HFFc6 (cell line): ENCODE data around the gene PGGHG. TPM values are rescaled to one million over a fixed set of nuclear protein-coding genes. Genes with fewer than 3 reads are reported as not detected.

ENCODE experiments used
- DNase-seq: peaks from one replicate; pipeline ENCODE4 v3.0.0-alpha.2; 2018
- H3K27ac Mint-ChIP-seq: 2 replicates; pipeline ENCODE4 v1.8.0; 2020; ENCODE audit warnings: mild to moderate bottlenecking, mixed read lengths
- H3K27me3 Mint-ChIP-seq: 2 replicates; pipeline ENCODE4 v1.8.0; 2021; ENCODE audit warnings: mild to moderate bottlenecking, moderate library complexity, mixed read lengths; ENCODE audit not compliant: insufficient read depth
- H3K36me3 Mint-ChIP-seq: 2 replicates; pipeline ENCODE4 v1.8.0; 2021; ENCODE audit warnings: low read depth, mixed read lengths
- H3K4me1 Mint-ChIP-seq: 2 replicates; pipeline ENCODE4 v1.8.0; 2020; ENCODE audit warnings: low read depth, mixed read lengths
- H3K4me3 Mint-ChIP-seq: 2 replicates; pipeline ENCODE4 v1.8.0; 2020; ENCODE audit warnings: mild to moderate bottlenecking, moderate library complexity, mixed read lengths
- H3K9me3 Mint-ChIP-seq: 2 replicates; pipeline ENCODE4 v1.8.0; 2020; ENCODE audit warnings: mild to moderate bottlenecking, mixed read lengths
- CTCF ChIP-seq: fragments of 200-600 bp; sonication (generic); IDR thresholded peaks from 2 replicates; pipeline ENCODE4 v1.5.0; 2021; ENCODE audit warnings: antibody characterized with exemption, mild to moderate bottlenecking
- total RNA-seq, 6 experiments: library from RNA; stranded (reverse); fragmentation: NEBNext Ultra II Directional; extraction: Animal tissue kit (Norgen Biotek cat#: 25700); gene quantifications; 2 replicates in 1 of 6; 3 replicates in 5 of 6; pipeline ENCODE4 v1.2.3, GENCODE V29; 2021

PGGHG gene
- total RNA-seq, 6 experiments from 2014 or later = 9.7 to 12.2 (median 11.4) TPM

- DNase-seq = no peak
- Mint-ChIP-seq H3K9me3 (peaks cover 8% of the 10 kb centered on the region; the same call in 1 of the 2 replicates), H3K27ac (no peak within 1 kb of the TSS), H3K4me1 (no peaks in the 10 kb centered on the region), H3K27me3 (peaks cover 41% of the 10 kb centered on the region), H3K36me3 (no peaks in the 10 kb centered on the region), H3K4me3 (no peak within 1 kb of the TSS)
- TF ChIP-seq CTCF = no peak
Measured at GRCh38 chr11:278001-278951, 10.7 kb upstream of the PGGHG start, which contains the start of gene NLRP6. Gene NLRP6 (plus strand): TSS chr11:278407. CDS start chr11:278570, 163 bp downstream.

GRCh38 chr11:279040-279965 lies 9.6 kb upstream of the PGGHG start:
- no peak for TF ChIP-seq CTCF
- Mint-ChIP-seq H3K27ac (no peak overlapping the region), H3K9me3 (peaks cover 8% of the 10 kb centered on the region; the same call in 1 of the 2 replicates), H3K27me3 (peaks cover 37% of the 10 kb centered on the region), H3K36me3 (no peaks in the 10 kb centered on the region), H3K4me3 (no peak overlapping the region), H3K4me1 (no peaks in the 10 kb centered on the region)
- DNase-seq = no peak

- no peak overlapping the region for H3K4me3 Mint-ChIP-seq
- no peak for TF ChIP-seq CTCF
- H3K27me3 Mint-ChIP-seq = peaks cover 37% of the 10 kb centered on the region
- H3K36me3 Mint-ChIP-seq = no peaks in the 10 kb centered on the region
- H3K4me1 Mint-ChIP-seq = no peaks in the 10 kb centered on the region
- H3K27ac Mint-ChIP-seq = no peak overlapping the region
- no peak for DNase-seq
- H3K9me3 Mint-ChIP-seq = peaks cover 8% of the 10 kb centered on the region; the same call in 1 of the 2 replicates
Measured at GRCh38 chr11:279966-280705, 8.8 kb upstream of the PGGHG start.

GRCh38 chr11:280706-281485 lies 8.0 kb upstream of the PGGHG start:
- no peaks in the 10 kb centered on the region for H3K4me1 Mint-ChIP-seq
- peaks cover 37% of the 10 kb centered on the region for H3K27me3 Mint-ChIP-seq
- no peak for DNase-seq
- no peaks in the 10 kb centered on the region for H3K36me3 Mint-ChIP-seq
- no peak overlapping the region for H3K27ac Mint-ChIP-seq
- H3K9me3 Mint-ChIP-seq = peaks cover 8% of the 10 kb centered on the region; the same call in 1 of the 2 replicates
- no peak overlapping the region for H3K4me3 Mint-ChIP-seq
- TF ChIP-seq CTCF = no peak
